Loucy (cell line): ENCODE results near the gene CABLES1.

ENCODE experiments used
- H2AFZ ChIP-seq: fragments of 200-600 bp; sonication (generic); 2 replicates; pipeline ENCODE4 v1.6.0; 2016; ENCODE audit warnings: antibody characterized with exemption, mild to moderate bottlenecking, low read length, moderate library complexity
- H3F3A ChIP-seq: fragments of 200-600 bp; 2 replicates; pipeline ENCODE4 v1.6.0; 2016; ENCODE audit warnings: antibody characterized with exemption, low read depth, mild to moderate bottlenecking
- H3K27me3 ChIP-seq: fragments of 200-600 bp; sonication (generic); 2 replicates; pipeline ENCODE4 v1.6.1; 2014; ENCODE audit warnings: low read length, mild to moderate bottlenecking; ENCODE audit not compliant: insufficient read depth, poor library complexity, severe bottlenecking
- H3K36me3 ChIP-seq: fragments of 200-600 bp; sonication (generic); 2 replicates; pipeline ENCODE4 v1.6.1; 2016; ENCODE audit warnings: low read length; ENCODE audit not compliant: insufficient read depth
- H3K4me1 ChIP-seq: fragments of 200-600 bp; sonication (generic); 2 replicates; pipeline ENCODE4 v1.5.1; 2014; ENCODE audit warnings: low read length, mild to moderate bottlenecking; ENCODE audit not compliant: insufficient read depth, poor library complexity, severe bottlenecking
- H3K4me2 ChIP-seq: fragments of 200-600 bp; sonication (generic); 2 replicates; pipeline ENCODE4 v1.6.0; 2014; ENCODE audit warnings: antibody characterized with exemption, low read length, low read depth, mild to moderate bottlenecking; ENCODE audit not compliant: poor library complexity, severe bottlenecking
- H3K4me3 ChIP-seq: fragments of 200-600 bp; sonication (generic); 2 replicates; pipeline ENCODE4 v1.5.1; 2014; ENCODE audit warnings: low read length, mild to moderate bottlenecking, mixed read lengths; ENCODE audit not compliant: poor library complexity, severe bottlenecking
- H3K79me2 ChIP-seq: fragments of 200-600 bp; sonication (generic); 2 replicates; pipeline ENCODE4 v1.6.1; 2014; ENCODE audit warnings: low read length; ENCODE audit not compliant: insufficient read depth
- H3K9ac ChIP-seq: fragments of 200-600 bp; sonication (generic); 2 replicates; pipeline ENCODE4 v1.6.0; 2014; ENCODE audit warnings: mild to moderate bottlenecking, low read depth, low read length, moderate library complexity; ENCODE audit not compliant: poor library complexity, severe bottlenecking
- H3K9me2 ChIP-seq: fragments of 200-600 bp; sonication (generic); replicated peaks from 2 replicates; pipeline ENCODE4 v1.6.1; 2016; ENCODE audit warnings: low read depth, low read length, mixed read lengths
- H3K9me3 ChIP-seq: fragments of 200-600 bp; sonication (generic); 2 replicates; pipeline ENCODE4 v1.6.1; 2014; ENCODE audit warnings: mild to moderate bottlenecking, antibody characterized with exemption, low read length, low read depth; ENCODE audit not compliant: insufficient read depth
- H4K20me1 ChIP-seq: fragments of 200-600 bp; sonication (generic); 2 replicates; pipeline ENCODE4 v1.6.0; 2014; ENCODE audit warnings: antibody characterized with exemption, low read length, mild to moderate bottlenecking; ENCODE audit not compliant: insufficient read depth, poor library complexity, severe bottlenecking
- EZH2phosphoT487 ChIP-seq: fragments of 200-600 bp; IDR thresholded peaks from 2 replicates; pipeline ENCODE4 v1.6.1; 2018; ENCODE audit warnings: antibody characterized with exemption, mild to moderate bottlenecking, moderate library complexity, borderline replicate concordance
- TF ChIP-seq, protein P1 (sequence below): fragments of 200-600 bp; sonication (generic); conservative IDR thresholded peaks from 2 replicates; pipeline ENCODE4 v1.5.1; 2014; ENCODE audit warnings: mild to moderate bottlenecking, antibody characterized with exemption, low read length

The CABLES1 gene

GRCh38 chr18:23228102-23229061 is 93.1 kb downstream of the CABLES1 start:
- Histone ChIP-seq H3K4me1 (peaks cover 60% of the 10 kb centered on the region), H3K9me2 (no peaks in the 10 kb centered on the region), H3F3A (peaks cover 5% of the 10 kb centered on the region), H3K9ac (peak overlapping the region; percentile 48), H3K9me3 (no peaks in the 10 kb centered on the region), H3K4me2 (peak overlapping the region; percentile 15), H3K4me3 (no peak overlapping the region), H4K20me1 (no peaks in the 10 kb centered on the region), H3K36me3 (0 out of 2 replicates have a peak, but pooled peaks cover 3% of the 10 kb centered on the region), H2AFZ (no peak overlapping the region), H3K27me3 (no peaks in the 10 kb centered on the region), H3K79me2 (no peaks in the 10 kb centered on the region)
- TF ChIP-seq, protein P1, sequence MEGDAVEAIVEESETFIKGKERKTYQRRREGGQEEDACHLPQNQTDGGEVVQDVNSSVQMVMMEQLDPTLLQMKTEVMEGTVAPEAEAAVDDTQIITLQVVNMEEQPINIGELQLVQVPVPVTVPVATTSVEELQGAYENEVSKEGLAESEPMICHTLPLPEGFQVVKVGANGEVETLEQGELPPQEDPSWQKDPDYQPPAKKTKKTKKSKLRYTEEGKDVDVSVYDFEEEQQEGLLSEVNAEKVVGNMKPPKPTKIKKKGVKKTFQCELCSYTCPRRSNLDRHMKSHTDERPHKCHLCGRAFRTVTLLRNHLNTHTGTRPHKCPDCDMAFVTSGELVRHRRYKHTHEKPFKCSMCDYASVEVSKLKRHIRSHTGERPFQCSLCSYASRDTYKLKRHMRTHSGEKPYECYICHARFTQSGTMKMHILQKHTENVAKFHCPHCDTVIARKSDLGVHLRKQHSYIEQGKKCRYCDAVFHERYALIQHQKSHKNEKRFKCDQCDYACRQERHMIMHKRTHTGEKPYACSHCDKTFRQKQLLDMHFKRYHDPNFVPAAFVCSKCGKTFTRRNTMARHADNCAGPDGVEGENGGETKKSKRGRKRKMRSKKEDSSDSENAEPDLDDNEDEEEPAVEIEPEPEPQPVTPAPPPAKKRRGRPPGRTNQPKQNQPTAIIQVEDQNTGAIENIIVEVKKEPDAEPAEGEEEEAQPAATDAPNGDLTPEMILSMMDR, result no peak
- no peak for TF ChIP-seq EZH2phosphoT487

GRCh38 chr18:23229472-23229871 is 94.2 kb downstream of the CABLES1 start:
- no peak for TF ChIP-seq EZH2phosphoT487
- TF ChIP-seq, protein P1, result no peak
- Histone ChIP-seq H3F3A (peaks cover 5% of the 10 kb centered on the region), H3K9me2 (no peaks in the 10 kb centered on the region), H3K9me3 (no peaks in the 10 kb centered on the region), H3K79me2 (no peaks in the 10 kb centered on the region), H2AFZ (no peak overlapping the region), H3K36me3 (peaks cover 3% of the 10 kb centered on the region; the same call in 1 of the 2 replicates), H3K4me1 (peaks cover 64% of the 10 kb centered on the region), H3K4me2 (peak overlapping the region; percentile 15), H3K4me3 (no peak overlapping the region), H3K27me3 (no peaks in the 10 kb centered on the region), H4K20me1 (no peaks in the 10 kb centered on the region), H3K9ac (peak overlapping the region; percentile 57)

GRCh38 chr18:23230686-23231085 is 95.4 kb downstream of the CABLES1 start:
- H3K9me2 ChIP-seq, result no peaks in the 10 kb centered on the region
- H3K4me2 ChIP-seq, result peak overlapping the region; percentile 55
- no peak for TF ChIP-seq EZH2phosphoT487
- H4K20me1 ChIP-seq, result no peaks in the 10 kb centered on the region
- H3K9ac ChIP-seq, result peak overlapping the region; percentile 62
- H3K79me2 ChIP-seq, result no peaks in the 10 kb centered on the region
- peaks cover 5% of the 10 kb centered on the region for H3F3A ChIP-seq
- H2AFZ ChIP-seq, result no peak overlapping the region
- peaks cover 3% of the 10 kb centered on the region; the same call in 1 of the 2 replicates for H3K36me3 ChIP-seq
- no peaks in the 10 kb centered on the region for H3K9me3 ChIP-seq
- peak overlapping the region; percentile 41 for H3K4me3 ChIP-seq
- no peaks in the 10 kb centered on the region for H3K27me3 ChIP-seq
- peaks cover 59% of the 10 kb centered on the region for H3K4me1 ChIP-seq
